Tibial nerve (tissue), 4 donors: ENCODE data around the gene PPIL4. TPM values are rescaled to one million over a fixed set of nuclear protein-coding genes. Genes with fewer than 3 reads are reported as not detected.

Experiments used
- DNase-seq, 2 donors: peaks; one replicate each; pipeline ENCODE4 v3.0.0-alpha.2; 2019; ENCODE audit warnings: low spot score in 2 of 2
- H3K27ac ChIP-seq, 4 donors: fragments of 200-600 bp; sonication (generic) in 3 of 4; one replicate each; pipeline ENCODE4 v1.5.1; 2017 to 2019; ENCODE audit warnings: mild to moderate bottlenecking in 1 of 4
- H3K27me3 ChIP-seq, 2 donors: fragments of 200-600 bp; sonication (generic) in 1 of 2; one replicate each; pipeline versions ENCODE4 v1.5.1 to v1.6.0; 2017 to 2019
- H3K36me3 ChIP-seq, 3 donors: fragments of 200-600 bp; sonication (generic); one replicate each; pipeline ENCODE4 v1.5.1; 2018 to 2019
- H3K4me1 ChIP-seq, 4 donors: fragments of 200-600 bp; sonication (generic) in 3 of 4; one replicate each; pipeline ENCODE4 v1.5.1; 2017 to 2019
- H3K4me3 ChIP-seq, 4 donors: fragments of 200-600 bp; sonication (generic) in 3 of 4; one replicate each; pipeline ENCODE4 v1.5.1; 2017 to 2019; ENCODE audit warnings: mild to moderate bottlenecking in 1 of 4, moderate library complexity in 1 of 4
- H3K9me3 ChIP-seq, 4 donors: fragments of 200-600 bp; sonication (generic) in 3 of 4; one replicate each; pipeline ENCODE4 v1.5.1; 2017 to 2019
- EP300 ChIP-seq, 2 donors: sonication (generic); formaldehyde crosslinking; IDR thresholded peaks; one replicate each; pipeline ENCODE4 v1.6.1; 2017; ENCODE audit warnings: antibody characterized with exemption in 2 of 2, mild to moderate bottlenecking in 1 of 2
- POLR2A ChIP-seq, 2 donors: fragments of 450-650 bp; IDR thresholded peaks; one replicate each; pipeline ENCODE4 v1.6.1; 2017; ENCODE audit warnings: antibody characterized with exemption in 2 of 2, mild to moderate bottlenecking in 2 of 2, moderate library complexity in 2 of 2
- WGBS, 2 donors: methylation state at CpG; one replicate each; pipeline ENCODE4 v1.1.5; 2018; 5-methylcytosine and 5-hydroxymethylcytosine counted together
- total RNA-seq, 4 donors: library from RNA; depleted of rRNA; stranded (reverse); fragments of >200 nt; gene quantifications; one replicate each; pipeline ENCODE4 v1.1.0, GENCODE V29; 2016
- TF ChIP-seq, protein P1 (sequence below), 5 experiments: fragments of 200-600 bp in 3 of 5; fragments of 450-650 bp in 2 of 5; sonication (generic) in 3 of 5; IDR thresholded peaks; one replicate each; pipeline ENCODE4 v1.5.1; 2016 to 2019; ENCODE audit warnings: antibody characterized with exemption in 5 of 5, mild to moderate bottlenecking in 3 of 5, moderate library complexity in 2 of 5

PPIL4 gene
- total RNA-seq = 10 to 100 TPM; 25.8 to 41.0 (median 31.5) TPM

- TF ChIP-seq, protein P1, sequence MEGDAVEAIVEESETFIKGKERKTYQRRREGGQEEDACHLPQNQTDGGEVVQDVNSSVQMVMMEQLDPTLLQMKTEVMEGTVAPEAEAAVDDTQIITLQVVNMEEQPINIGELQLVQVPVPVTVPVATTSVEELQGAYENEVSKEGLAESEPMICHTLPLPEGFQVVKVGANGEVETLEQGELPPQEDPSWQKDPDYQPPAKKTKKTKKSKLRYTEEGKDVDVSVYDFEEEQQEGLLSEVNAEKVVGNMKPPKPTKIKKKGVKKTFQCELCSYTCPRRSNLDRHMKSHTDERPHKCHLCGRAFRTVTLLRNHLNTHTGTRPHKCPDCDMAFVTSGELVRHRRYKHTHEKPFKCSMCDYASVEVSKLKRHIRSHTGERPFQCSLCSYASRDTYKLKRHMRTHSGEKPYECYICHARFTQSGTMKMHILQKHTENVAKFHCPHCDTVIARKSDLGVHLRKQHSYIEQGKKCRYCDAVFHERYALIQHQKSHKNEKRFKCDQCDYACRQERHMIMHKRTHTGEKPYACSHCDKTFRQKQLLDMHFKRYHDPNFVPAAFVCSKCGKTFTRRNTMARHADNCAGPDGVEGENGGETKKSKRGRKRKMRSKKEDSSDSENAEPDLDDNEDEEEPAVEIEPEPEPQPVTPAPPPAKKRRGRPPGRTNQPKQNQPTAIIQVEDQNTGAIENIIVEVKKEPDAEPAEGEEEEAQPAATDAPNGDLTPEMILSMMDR (IDR thresholded peaks at IDR 0.05) = peak; percentile 71 to 89 (median 86)
- TF ChIP-seq EP300 (IDR thresholded peaks at IDR 0.05) (peak; percentile 98), POLR2A (IDR thresholded peaks at IDR 0.05) (peak; percentile 53 to 90)
- no peaks in the 10 kb centered on the region for H3K27me3 ChIP-seq
- H3K4me1 ChIP-seq = peaks cover 0 to 47% (median 19%) of the 10 kb centered on the region in 4 donors
- peak; percentile 92 to 94 for DNase-seq
- H3K4me3 ChIP-seq = peak within 1 kb of the TSS; percentile 64 to 96 (median 72)
- peaks cover 0 to under 1% (median 0%) of the 10 kb centered on the region in 3 donors for H3K36me3 ChIP-seq
- peak within 1 kb of the TSS; percentile 92 to 99 (median 96) for H3K27ac ChIP-seq
- WGBS, 2 donors = 0 to 1% methylated on average over 37 to 48 of the region's 71 CpGs
- no peaks in the 10 kb centered on the region for H3K9me3 ChIP-seq
Observed at GRCh38 chr6:149545754-149546471, at the start of gene PPIL4. TSS of gene PPIL4 (minus strand) at chr6:149546043. CDS start at chr6:149546005, 38 bp downstream.

GRCh38 chr6:149593408-149593807, 47.6 kb upstream of the PPIL4 start:
- DNase-seq = no peak
- Histone ChIP-seq H3K4me3 (no peak overlapping the region), H3K9me3 (no peaks in the 10 kb centered on the region), H3K27me3 (no peaks in the 10 kb centered on the region), H3K4me1 (no peaks in the 10 kb centered on the region), H3K36me3 (peaks cover 2 to 96% (median 14%) of the 10 kb centered on the region in 3 donors), H3K27ac (no peak overlapping the region)
- 96 to 98% methylated on average over 1 of the region's 1 CpG for WGBS, 2 donors
- TF ChIP-seq EP300 (IDR thresholded peaks at IDR 0.05) (no peak), POLR2A (IDR thresholded peaks at IDR 0.05) (no peak)
- TF ChIP-seq, protein P1 (IDR thresholded peaks at IDR 0.05) = no peak

DNA sequence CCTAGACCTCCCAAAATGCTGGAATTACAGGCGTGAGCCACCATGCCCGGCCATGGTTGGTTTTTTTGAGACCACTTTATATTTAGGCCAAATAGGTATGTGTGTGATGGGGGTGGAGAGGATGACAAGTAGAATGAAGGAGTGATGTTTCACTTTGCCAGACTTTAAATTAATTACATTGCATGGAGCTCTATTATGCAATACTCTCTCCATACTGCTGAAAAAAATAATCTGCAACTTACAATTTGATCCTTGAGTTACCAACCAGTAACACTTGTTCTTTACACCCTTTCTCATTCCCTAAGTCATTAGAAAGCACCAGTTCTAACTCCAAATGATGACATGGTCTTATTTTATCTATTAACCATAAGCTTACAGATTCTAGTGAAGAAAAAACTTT, 47.1 kb upstream of the PPIL4 start:
- H3K36me3 ChIP-seq = peaks cover 2 to 94% (median 14%) of the 10 kb centered on the region in 3 donors
- H3K27ac ChIP-seq = no peak overlapping the region
- 95% methylated on average over 2 of the region's 2 CpGs for WGBS, 2 donors
- no peaks in the 10 kb centered on the region for H3K27me3 ChIP-seq
- H3K4me3 ChIP-seq = no peak overlapping the region
- no peaks in the 10 kb centered on the region for H3K9me3 ChIP-seq
- no peak for DNase-seq
- H3K4me1 ChIP-seq = no peaks in the 10 kb centered on the region
- TF ChIP-seq POLR2A (IDR thresholded peaks at IDR 0.05) (no peak), EP300 (IDR thresholded peaks at IDR 0.05) (no peak)
- TF ChIP-seq, protein P1 (IDR thresholded peaks at IDR 0.05) = no peak

- 95 to 98% methylated on average over 2 of the region's 2 CpGs for WGBS, 2 donors
Observed at GRCh38 chr6:149586149-149586548, 40.3 kb upstream of the PPIL4 start.

GRCh38 chr6:149581349-149581748, 35.5 kb upstream of the PPIL4 start:
- H3K27me3 ChIP-seq = no peaks in the 10 kb centered on the region
- peaks cover 0 to 76% (median 16%) of the 10 kb centered on the region in 3 donors for H3K36me3 ChIP-seq
- TF ChIP-seq, protein P1 (IDR thresholded peaks at IDR 0.05) = no peak
- TF ChIP-seq POLR2A (IDR thresholded peaks at IDR 0.05) (no peak), EP300 (IDR thresholded peaks at IDR 0.05) (no peak)
- no peaks in the 10 kb centered on the region for H3K9me3 ChIP-seq
- no peak for DNase-seq
- WGBS, 2 donors = 96 to 97% methylated on average over 5 of the region's 5 CpGs
- no peaks in the 10 kb centered on the region for H3K4me1 ChIP-seq
- H3K27ac ChIP-seq = no peak overlapping the region
- H3K4me3 ChIP-seq = no peak overlapping the region

More at GRCh38 chr6:149586149-149586548, 40.3 kb upstream of the PPIL4 start:
- Histone ChIP-seq H3K4me1 (no peaks in the 10 kb centered on the region), H3K27ac (no peak overlapping the region), H3K9me3 (no peaks in the 10 kb centered on the region), H3K36me3 (peaks cover 0 to 94% (median 22%) of the 10 kb centered on the region in 3 donors), H3K4me3 (no peak overlapping the region), H3K27me3 (no peaks in the 10 kb centered on the region)
- no peak for DNase-seq
- TF ChIP-seq, protein P1 (IDR thresholded peaks at IDR 0.05) = no peak
- no peak for TF ChIP-seq POLR2A (IDR thresholded peaks at IDR 0.05)
- no peak for TF ChIP-seq EP300 (IDR thresholded peaks at IDR 0.05)
